ENCODE measurements around the gene SLC13A2.

DNA sequence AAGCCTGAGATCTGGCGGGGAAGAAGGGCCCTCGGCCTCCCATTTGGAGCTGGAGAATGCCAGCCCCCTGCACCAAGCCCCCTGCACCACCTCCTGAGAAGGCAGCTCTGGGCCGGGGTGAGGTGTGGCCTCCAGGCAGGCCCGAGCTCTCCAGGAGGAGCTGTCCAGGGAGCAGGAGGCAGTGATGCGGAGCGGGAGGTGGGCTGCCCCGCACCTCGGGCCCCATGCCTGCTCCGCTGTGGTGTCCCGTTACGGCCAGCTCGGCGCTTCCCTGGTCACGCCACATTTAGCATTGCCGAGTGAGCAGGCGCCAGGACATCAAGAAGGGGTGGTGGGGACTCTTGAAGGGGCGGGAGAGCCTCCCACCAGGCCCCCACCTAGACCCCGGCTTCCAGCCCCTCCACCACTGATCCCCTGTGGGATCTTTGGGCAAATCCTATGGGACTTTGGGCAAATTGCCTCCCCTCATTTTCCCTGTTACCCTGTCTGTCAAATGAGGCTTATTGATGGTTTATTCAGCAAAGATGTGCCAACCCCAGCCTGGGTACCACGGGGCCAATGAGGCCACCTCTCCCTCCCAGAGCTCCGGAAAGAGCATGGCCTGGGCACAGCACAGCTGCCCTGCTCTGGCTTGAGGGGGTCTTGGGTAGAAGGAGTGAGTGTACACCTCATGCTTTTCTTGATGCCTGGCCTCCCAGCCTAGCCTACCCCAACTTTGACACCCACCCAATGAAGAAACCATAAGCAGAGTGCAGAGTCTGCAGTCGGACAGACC, 48.1 kb downstream of the SLC13A2 start:
- TF ChIP-seq CTCF (IDR thresholded peaks at IDR 0.05 in 8 of 11, conservative IDR thresholded peaks at IDR 0.05 in 3 of 11) (no peak), POLR2A (IDR thresholded peaks at IDR 0.05) (no peak)

All from spleen (tissue), 7 donors.